ENCODE data around the gene AFP. TPM values are rescaled to one million over a fixed set of nuclear protein-coding genes. Genes with fewer than 3 reads are reported as not detected.

Gene AFP
- total RNA-seq, 2 donors from 2014 or later: not detected

- Histone ChIP-seq H3K9me3 (no peaks in the 10 kb centered on the region), H3K27me3 (no peaks in the 10 kb centered on the region), H3K4me1 (no peaks in the 10 kb centered on the region), H3K4me3 (no peak overlapping the region), H3K36me3 (no peaks in the 10 kb centered on the region), H3K27ac (no peak overlapping the region)
- DNase-seq (ENCODE audit: low spot score): no peak
- TF ChIP-seq CTCF (IDR thresholded peaks at IDR 0.05): no peak
Observed at GRCh38 chr4:73486497-73486896, 50.5 kb downstream of the AFP start.

- Histone ChIP-seq H3K36me3 (no peaks in the 10 kb centered on the region), H3K27me3 (no peaks in the 10 kb centered on the region), H3K27ac (no peak overlapping the region), H3K4me1 (no peaks in the 10 kb centered on the region), H3K4me3 (no peak overlapping the region), H3K9me3 (no peaks in the 10 kb centered on the region)
- no peak for DNase-seq (ENCODE audit: low spot score)
- TF ChIP-seq CTCF (IDR thresholded peaks at IDR 0.05): no peak
Observed at GRCh38 chr4:73487233-73487632, 51.2 kb downstream of the AFP start.

- no peak for DNase-seq (ENCODE audit: low spot score)
- TF ChIP-seq CTCF (IDR thresholded peaks at IDR 0.05): no peak
- Histone ChIP-seq H3K4me3 (no peak overlapping the region), H3K27ac (no peak overlapping the region), H3K36me3 (no peaks in the 10 kb centered on the region), H3K4me1 (no peaks in the 10 kb centered on the region), H3K9me3 (no peaks in the 10 kb centered on the region), H3K27me3 (no peaks in the 10 kb centered on the region)
Observed at GRCh38 chr4:73499996-73500765, 64.2 kb downstream of the AFP start.

GRCh38 chr4:73501664-73502265, 65.7 kb downstream of the AFP start:
- DNase-seq (ENCODE audit: low spot score): no peak
- no peak for TF ChIP-seq CTCF (IDR thresholded peaks at IDR 0.05)
- Histone ChIP-seq H3K9me3 (no peaks in the 10 kb centered on the region), H3K36me3 (no peaks in the 10 kb centered on the region), H3K27ac (no peak overlapping the region), H3K4me3 (no peak overlapping the region), H3K27me3 (no peaks in the 10 kb centered on the region), H3K4me1 (no peaks in the 10 kb centered on the region)

- DNase-seq (ENCODE audit: low spot score): no peak
- Histone ChIP-seq H3K4me3 (no peak overlapping the region), H3K27ac (no peak overlapping the region), H3K27me3 (no peaks in the 10 kb centered on the region), H3K9me3 (no peaks in the 10 kb centered on the region), H3K4me1 (no peaks in the 10 kb centered on the region), H3K36me3 (no peaks in the 10 kb centered on the region)
- no peak for TF ChIP-seq CTCF (IDR thresholded peaks at IDR 0.05)
Observed at GRCh38 chr4:73505567-73505966, 69.5 kb downstream of the AFP start.

Other genes with a start within 250 kb of the AFP start
- gene ANKRD17, start 177.4 kb upstream of the AFP start, total RNA-seq: 10 to 100 TPM; 47.1 to 56.3 TPM
- gene ALB, start 31.9 kb upstream of the AFP start, total RNA-seq: under 1 TPM in 1 of 2 donors, not detected in 1; 0.41 TPM
- not detected for gene AFM, start 45.5 kb downstream of the AFP start, total RNA-seq
- gene RASSF6, start 184.2 kb downstream of the AFP start, total RNA-seq: not detected

Measured in right atrium auricular region (tissue), 2 donors.